Measurements from ENCODE around the gene DNM1L. TPM values are rescaled to one million over a fixed set of nuclear protein-coding genes. Genes with fewer than 3 reads are reported as not detected.

DNM1L gene
- total and polyA plus RNA-seq, 10 of the 15 experiments (the other 5 are each of a cell fraction or from before 2014, with no cell fraction given), result 23.1 to 201 (median 63.9) TPM

GRCh38 chr12:32755654-32756475 lies 76.8 kb downstream of the DNM1L start, which contains the start of gene YARS2 (continued):
- TF ChIP-seq TCF7 (IDR thresholded peaks at IDR 0.05; ENCODE audit: borderline replicate concordance), result no peak
- peak; percentile 68; the same call in 2 of the 3 replicates for TF ChIP-seq POU2F2 (IDR thresholded peaks at IDR 0.05; ENCODE audit: borderline replicate concordance, low read depth, low read length)
- peak; percentile 36 for TF ChIP-seq SMARCA5 (IDR thresholded peaks at IDR 0.05)
- TF ChIP-seq, protein P1, sequence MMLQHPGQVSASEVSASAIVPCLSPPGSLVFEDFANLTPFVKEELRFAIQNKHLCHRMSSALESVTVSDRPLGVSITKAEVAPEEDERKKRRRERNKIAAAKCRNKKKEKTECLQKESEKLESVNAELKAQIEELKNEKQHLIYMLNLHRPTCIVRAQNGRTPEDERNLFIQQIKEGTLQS (IDR thresholded peaks at IDR 0.05; ENCODE audit: borderline replicate concordance, extremely low read depth, low read depth, low read length), result no peak
- peak; percentile 83; the same call in 1 of the 2 replicates for TF ChIP-seq PAX8 (IDR thresholded peaks at IDR 0.05)
- TF ChIP-seq RAD51 (IDR thresholded peaks at IDR 0.05), result peak; percentile 28; the same call in 1 of the 2 replicates
- no peak for TF ChIP-seq CHD1 (IDR thresholded peaks at IDR 0.05; ENCODE audit: low read depth, low read length)
- 0 out of 2 replicates have a peak, but pooled peaks have one; percentile 20 for TF ChIP-seq IRF4 (IDR thresholded peaks at IDR 0.05; ENCODE audit: low read depth, low read length)
- peak; percentile 99 for TF ChIP-seq YY1 (IDR thresholded peaks at IDR 0.05; ENCODE audit: low read depth, low read length)
- TF ChIP-seq NRF1 (conservative IDR thresholded peaks at IDR 0.05; ENCODE audit: low read depth, low read length), result peak; percentile 66
- peak; percentile 75 for TF ChIP-seq RUNX3 (IDR thresholded peaks at IDR 0.05; ENCODE audit: low read length)
- peak; percentile 83; the same call in 1 of the 2 replicates for TF ChIP-seq POLR2AphosphoS5 (IDR thresholded peaks at IDR 0.05; ENCODE audit: low read length)
- TF ChIP-seq SMAD1 (IDR thresholded peaks at IDR 0.05; ENCODE audit: low read depth, partially characterized antibody), result no peak
- TF ChIP-seq IKZF2 (IDR thresholded peaks at IDR 0.05), result peak in 1 of 2 experiments; percentile 27; a peak in 2 of 4 replicates
- no peak for TF ChIP-seq USF1 (IDR thresholded peaks at IDR 0.05; ENCODE audit: borderline replicate concordance, extremely low read length, insufficient read depth, low read depth, low read length)
- TF ChIP-seq, protein P2, sequence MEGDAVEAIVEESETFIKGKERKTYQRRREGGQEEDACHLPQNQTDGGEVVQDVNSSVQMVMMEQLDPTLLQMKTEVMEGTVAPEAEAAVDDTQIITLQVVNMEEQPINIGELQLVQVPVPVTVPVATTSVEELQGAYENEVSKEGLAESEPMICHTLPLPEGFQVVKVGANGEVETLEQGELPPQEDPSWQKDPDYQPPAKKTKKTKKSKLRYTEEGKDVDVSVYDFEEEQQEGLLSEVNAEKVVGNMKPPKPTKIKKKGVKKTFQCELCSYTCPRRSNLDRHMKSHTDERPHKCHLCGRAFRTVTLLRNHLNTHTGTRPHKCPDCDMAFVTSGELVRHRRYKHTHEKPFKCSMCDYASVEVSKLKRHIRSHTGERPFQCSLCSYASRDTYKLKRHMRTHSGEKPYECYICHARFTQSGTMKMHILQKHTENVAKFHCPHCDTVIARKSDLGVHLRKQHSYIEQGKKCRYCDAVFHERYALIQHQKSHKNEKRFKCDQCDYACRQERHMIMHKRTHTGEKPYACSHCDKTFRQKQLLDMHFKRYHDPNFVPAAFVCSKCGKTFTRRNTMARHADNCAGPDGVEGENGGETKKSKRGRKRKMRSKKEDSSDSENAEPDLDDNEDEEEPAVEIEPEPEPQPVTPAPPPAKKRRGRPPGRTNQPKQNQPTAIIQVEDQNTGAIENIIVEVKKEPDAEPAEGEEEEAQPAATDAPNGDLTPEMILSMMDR (IDR thresholded peaks at IDR 0.05 in 2 of 3, conservative IDR thresholded peaks at IDR 0.05 in 1 of 3; ENCODE audit: control insufficient read depth in 2 of 3, extremely low read depth in 1 of 3, insufficient read depth in 1 of 3, low read depth in 3 of 3, low read length in 3 of 3), result peak; percentile 73 to 91 (median 77)
- TF ChIP-seq ASH2L (IDR thresholded peaks at IDR 0.05; ENCODE audit: borderline replicate concordance, low read depth), result peak; percentile 85
- TF ChIP-seq CHD2 (IDR thresholded peaks at IDR 0.05; ENCODE audit: borderline replicate concordance, low read depth, low read length), result no peak
- TF ChIP-seq MTA3 (IDR thresholded peaks at IDR 0.05; ENCODE audit: borderline replicate concordance, low read length), result peak; percentile 48; the same call in 1 of the 2 replicates
- TF ChIP-seq, protein P3, sequence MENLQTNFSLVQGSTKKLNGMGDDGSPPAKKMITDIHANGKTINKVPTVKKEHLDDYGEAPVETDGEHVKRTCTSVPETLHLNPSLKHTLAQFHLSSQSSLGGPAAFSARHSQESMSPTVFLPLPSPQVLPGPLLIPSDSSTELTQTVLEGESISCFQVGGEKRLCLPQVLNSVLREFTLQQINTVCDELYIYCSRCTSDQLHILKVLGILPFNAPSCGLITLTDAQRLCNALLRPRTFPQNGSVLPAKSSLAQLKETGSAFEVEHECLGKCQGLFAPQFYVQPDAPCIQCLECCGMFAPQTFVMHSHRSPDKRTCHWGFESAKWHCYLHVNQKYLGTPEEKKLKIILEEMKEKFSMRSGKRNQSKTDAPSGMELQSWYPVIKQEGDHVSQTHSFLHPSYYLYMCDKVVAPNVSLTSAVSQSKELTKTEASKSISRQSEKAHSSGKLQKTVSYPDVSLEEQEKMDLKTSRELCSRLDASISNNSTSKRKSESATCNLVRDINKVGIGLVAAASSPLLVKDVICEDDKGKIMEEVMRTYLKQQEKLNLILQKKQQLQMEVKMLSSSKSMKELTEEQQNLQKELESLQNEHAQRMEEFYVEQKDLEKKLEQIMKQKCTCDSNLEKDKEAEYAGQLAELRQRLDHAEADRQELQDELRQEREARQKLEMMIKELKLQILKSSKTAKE (IDR thresholded peaks at IDR 0.05; ENCODE audit: low read depth, poor library complexity, severe bottlenecking), result peak; percentile 74

Measured in GM12878 (cell line).